NCI-H2171 (cell line): ENCODE data around the gene ALDH1A1.

ENCODE experiments used
- DNase-seq: peaks from one replicate; lab custom pipeline; 2025; lab: John Stamatoyannopoulos, UW

The ALDH1A1 gene

GRCh38 chr9:72917892-72918509 is 34.9 kb downstream of the ALDH1A1 start:
- DNase-seq: no peak

DNA sequence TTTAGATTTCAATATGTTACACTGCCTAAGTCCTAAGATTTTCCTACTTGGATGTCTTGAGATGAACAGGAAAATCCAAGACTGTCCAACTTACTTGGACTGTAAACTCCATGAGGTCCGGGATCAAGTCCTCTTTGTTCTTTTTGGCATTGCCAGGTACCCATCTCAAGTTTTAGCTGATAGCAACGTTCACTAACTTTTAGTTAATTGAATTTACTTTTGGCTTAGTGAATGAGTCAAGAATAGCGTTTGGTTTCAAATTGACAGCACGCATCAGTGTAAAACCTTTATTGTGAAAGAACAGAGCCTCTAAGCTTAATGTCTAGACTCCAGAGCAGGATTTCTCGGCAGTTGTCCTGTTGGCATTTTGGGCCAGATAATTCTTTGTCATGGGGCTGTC is 37.2 kb downstream of the ALDH1A1 start:
- no peak for DNase-seq

DNA sequence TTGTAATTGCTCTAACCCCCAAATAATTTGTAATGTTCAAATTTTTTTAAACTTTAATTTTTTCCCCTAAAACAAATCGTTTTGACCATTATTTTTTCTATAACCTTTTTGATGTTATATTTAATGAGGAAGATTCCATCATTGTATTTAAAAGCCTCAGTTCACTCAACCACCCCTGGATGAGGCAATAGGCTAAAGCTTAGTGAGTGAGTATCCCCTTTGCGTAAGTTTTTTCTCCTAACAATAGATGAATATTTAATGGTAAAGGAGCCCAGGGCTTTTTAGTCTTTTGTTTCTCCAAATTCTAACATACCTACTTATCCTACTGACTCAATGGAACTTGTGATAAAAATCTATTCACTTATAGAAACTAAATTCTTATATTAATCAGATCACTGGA is 38.1 kb downstream of the ALDH1A1 start:
- DNase-seq: no peak

DNA sequence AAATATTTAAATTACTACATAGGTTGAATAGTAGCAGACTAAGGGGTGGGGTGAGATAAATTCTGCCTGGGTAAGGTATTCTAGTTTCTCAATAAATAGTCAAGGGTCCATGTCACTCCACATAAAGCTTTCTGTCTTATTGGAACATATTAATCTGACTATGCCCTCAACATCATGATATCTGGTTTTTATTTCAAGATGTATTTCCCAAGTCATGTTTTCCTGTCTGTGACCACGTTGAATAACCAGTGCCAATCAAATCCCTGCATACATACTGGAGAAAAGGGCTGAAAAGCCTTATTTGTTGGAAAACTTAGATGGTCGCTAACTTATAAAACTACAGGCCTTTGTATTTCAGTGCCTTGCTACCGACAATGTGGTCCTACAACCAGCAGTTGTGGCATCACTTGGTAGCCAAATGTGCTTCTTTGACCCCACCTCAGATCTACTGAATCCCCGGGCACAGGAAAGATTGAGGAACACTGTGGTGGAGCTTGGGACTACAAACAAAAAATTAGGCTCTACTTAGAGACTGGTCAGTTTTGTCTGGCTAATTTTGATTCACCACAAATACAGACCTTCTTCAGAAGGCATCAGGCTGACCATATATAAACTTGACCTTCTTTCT is 39.4 kb downstream of the ALDH1A1 start:
- no peak for DNase-seq

DNA sequence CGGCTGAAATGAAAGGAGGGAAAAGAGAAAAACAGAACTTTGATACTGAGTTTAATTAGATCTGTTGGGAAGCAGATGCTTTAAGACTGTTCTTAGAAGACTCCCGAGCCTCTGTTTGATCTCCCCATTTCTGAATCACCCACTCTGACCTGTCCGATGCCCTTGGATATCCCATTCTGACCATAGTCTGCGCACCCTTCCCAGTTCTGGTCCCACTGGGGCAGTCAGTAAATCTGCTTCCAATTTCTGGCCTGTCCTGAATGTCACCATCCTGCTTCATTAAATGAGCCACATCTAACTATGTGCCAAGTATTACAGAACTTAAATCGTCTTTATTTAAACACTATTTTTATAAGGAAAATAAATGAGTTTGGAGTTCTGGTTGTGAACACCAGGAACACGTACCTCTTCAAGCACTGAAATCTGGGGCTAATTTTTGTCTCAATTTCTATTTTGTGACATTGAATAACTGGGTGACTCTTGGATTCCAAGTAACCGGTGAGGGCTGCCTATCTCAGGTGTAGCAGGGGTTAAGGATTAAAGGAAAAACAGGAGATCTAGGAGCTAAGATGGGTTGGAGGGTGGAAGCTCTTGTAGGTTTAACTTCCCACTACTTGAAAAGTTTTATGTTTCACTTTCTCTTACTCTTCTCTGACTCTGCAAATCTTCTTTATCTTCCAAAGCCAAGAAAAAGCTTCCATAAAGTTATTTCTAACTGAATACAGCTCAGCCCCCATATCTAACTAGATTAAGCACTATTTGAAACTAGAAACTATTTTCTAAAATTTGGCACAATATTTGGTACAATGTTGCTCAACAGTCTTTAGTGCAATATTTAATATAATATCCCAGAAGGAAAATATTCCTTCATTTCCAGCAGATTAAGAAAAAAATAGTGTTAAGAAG is 40.1 kb downstream of the ALDH1A1 start:
- no peak for DNase-seq

DNA sequence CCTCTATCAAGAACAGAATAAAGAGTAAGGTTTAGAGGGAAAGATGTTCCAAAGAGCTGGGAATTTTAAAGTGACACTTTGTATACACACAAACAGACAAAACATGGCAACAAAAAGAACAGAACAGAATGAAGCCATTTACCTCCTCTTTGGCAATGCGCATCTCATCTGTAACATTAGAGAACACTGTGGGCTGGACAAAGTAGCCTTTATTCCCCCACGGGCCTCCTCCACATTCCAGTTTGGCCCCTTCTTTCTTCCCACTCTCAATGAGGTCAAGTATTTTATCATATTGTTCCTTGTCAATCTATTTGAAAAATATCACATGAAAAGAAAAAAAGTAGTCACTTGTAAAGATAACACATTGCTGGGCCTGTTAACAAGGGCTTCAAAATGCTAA is 41.0 kb downstream of the ALDH1A1 start:
- no peak for DNase-seq

DNA sequence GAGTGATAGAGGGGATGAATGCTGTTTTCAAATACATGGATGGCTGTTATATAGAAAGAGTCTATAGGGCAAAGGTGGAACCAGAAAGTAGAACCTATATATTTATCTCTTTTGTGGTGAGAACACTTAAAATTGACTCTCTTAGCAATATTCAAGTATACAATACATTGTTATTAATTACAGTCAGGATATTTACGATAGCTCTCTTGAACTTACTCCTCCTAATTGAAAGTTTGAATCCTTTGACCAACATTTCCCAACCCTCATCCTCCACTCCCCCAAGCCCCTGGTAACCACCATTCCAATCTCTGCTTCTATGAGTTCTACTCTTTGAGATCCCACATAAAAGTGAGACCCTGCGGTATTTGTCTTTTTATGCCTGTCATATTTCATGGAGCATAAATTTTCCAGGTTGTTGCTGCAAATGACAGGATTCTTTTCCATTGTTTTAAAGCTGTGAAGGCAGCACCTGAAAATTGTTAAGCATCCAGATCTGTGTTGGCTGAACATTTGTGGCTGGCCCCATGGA is 41.5 kb downstream of the ALDH1A1 start:
- DNase-seq: no peak

GRCh38 chr9:72909428-72909827 is 43.4 kb downstream of the ALDH1A1 start:
- no peak for DNase-seq

- DNase-seq: no peak
Measured at GRCh38 chr9:72907421-72907820, 45.4 kb downstream of the ALDH1A1 start.

GRCh38 chr9:72906810-72907209 is 46.0 kb downstream of the ALDH1A1 start:
- DNase-seq: no peak

DNA sequence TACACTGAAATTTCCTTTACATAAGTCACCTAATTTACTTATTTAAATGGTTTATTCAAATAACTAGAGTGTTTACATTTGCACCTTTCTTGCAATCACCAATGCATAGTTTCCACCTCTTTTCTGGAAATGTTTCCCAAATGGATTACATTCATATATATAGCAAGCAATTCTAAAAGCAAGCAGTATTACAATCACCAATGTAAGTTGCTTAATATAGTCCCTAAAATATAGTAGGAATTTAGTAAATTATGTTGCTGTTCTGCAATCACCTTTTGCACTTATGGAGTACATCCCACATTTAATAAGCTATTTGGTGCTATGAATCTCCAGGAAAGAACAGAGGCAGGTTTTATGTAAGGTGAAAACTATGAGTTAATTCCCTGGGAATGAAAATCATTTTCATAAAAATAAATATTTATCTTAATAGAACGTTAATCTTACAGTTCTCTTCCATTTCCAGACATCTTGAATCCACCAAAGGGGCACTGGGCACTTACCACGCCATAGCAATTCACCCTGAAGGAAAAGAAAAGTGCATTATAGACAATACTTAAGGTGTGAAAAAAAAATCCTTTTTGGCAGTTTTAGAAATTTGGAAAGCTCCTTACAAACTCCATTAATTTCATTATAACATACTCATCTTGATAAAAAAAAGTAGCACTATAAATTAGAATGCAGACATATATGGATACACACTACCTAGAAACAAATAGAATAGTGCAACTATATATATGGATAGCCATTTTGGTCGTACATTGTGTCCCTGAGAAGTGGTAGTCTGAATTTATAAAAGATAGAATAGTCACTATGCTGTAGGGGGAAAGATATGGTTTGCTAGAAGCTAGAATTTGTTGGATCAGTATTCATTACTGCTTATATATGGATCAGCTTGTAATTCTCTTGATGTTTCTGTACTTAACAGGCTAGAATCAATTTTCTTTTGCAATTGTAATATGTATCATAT is 47.1 kb downstream of the ALDH1A1 start:
- no peak for DNase-seq

DNA sequence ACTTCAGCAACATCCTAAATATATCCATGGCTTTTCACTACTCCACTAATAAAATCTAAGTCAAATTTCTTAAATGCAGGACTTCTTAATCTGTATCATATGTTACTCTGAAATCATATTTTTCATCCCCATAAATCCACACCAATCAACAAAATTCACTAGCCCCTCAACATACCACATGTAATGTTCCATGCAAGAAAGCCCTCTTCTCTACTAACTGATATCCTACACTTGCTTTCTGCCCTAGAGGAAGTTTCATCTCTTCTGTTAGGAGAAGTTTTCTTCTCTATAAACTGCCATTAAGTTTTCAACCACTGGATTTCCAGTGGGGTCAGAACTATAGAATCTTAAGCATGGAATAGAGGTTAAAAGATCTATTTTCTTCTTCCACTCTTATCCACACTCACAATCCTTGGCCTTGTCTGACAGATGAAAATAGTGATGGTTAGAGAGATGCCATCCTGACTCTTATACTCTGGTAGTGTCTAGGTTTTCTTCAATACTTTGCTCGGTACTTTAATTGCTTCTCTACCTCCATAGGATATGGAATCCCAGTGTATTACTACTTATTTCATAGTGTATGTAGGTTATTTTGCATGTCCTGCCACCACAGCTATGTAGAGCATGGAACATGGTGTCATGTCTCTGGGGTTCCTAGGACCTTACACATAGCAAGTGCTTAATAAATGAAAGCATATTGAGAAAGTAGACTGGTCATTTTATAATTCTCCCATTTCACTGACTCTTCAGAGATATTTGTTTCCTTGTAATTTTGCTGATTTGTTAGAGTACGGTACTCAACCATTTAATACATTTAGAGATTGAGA is 48.4 kb downstream of the ALDH1A1 start:
- DNase-seq: no peak

DNA sequence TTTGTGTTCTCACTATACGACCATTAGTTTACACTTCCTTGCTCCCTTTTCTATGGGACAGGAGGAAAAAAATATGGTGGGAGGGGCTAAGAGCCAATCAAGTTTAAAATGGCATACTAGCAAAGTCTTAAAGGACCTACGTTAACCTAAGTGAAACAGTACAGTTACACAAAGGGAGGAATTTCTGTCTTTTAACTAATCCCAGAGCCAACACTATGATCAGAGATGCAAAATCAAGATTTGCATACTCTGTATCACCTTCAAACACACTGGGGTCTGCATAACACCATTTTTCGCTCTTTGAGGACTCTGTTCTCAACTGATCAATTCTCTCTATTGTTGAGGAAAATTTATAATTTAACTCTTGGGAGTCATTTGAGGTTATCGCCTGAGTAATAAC is 49.8 kb downstream of the ALDH1A1 start:
- no peak for DNase-seq

DNA sequence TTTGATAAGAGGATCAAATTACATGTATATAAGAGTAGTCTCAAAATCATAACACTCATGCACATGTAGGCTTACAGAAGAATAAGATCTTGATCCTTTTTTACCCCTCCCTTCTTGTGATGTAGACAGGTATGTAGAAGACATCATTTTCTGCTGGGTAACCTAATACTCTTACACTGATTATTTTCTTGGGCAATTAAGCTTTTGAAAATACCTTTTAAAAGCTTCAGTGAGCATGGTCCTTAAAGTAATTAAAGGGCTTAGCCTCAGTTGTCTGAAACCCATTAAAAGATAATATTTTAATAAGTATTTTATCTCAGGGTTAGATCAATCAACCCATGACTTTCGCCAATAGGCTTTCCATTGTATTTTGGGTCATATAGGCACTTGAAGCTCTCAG is 50.6 kb downstream of the ALDH1A1 start:
- no peak for DNase-seq

- no peak for DNase-seq
Measured at GRCh38 chr9:72899734-72900477, 52.9 kb downstream of the ALDH1A1 start.

- no peak for DNase-seq
Measured at GRCh38 chr9:72898784-72899733, 53.8 kb downstream of the ALDH1A1 start.

GRCh38 chr9:72898360-72898759 is 54.5 kb downstream of the ALDH1A1 start:
- no peak for DNase-seq

- DNase-seq: no peak
Measured at GRCh38 chr9:72897069-72897649, 55.7 kb downstream of the ALDH1A1 start.
